ENCODE measurements around the gene ARMC2.

The ARMC2 gene

GRCh38 chr6:109008054-109008453 is 159.8 kb downstream of the ARMC2 start:
- DNase-seq (ENCODE audit: low read depth) = no peak
- no peak for TF ChIP-seq CTCF (IDR thresholded peaks at IDR 0.05; ENCODE audit: low read depth, low read length, missing control alignments)
- in situ Hi-C loops (cut with HindIII; ENCODE audit: low sequenced_read_pairs) = no loop called here
- peak overlapping the region; percentile 90 for H3K4me3 ChIP-seq (ENCODE audit: low read depth, low read length)

- DNase-seq (ENCODE audit: low read depth) = no peak
- peak overlapping the region; percentile 90 for H3K4me3 ChIP-seq (ENCODE audit: low read depth, low read length)
- no peak for TF ChIP-seq CTCF (IDR thresholded peaks at IDR 0.05; ENCODE audit: low read depth, low read length, missing control alignments)
- in situ Hi-C loops (cut with HindIII; ENCODE audit: low sequenced_read_pairs) = no loop called here
These were observed 160.5 kb downstream of the ARMC2 start for GRCh38 chr6:109008537-109009235.

- no peak for TF ChIP-seq CTCF (IDR thresholded peaks at IDR 0.05; ENCODE audit: low read depth, low read length, missing control alignments)
- H3K4me3 ChIP-seq (ENCODE audit: low read depth, low read length) = peak overlapping the region; percentile 90
- peak; percentile 38 for DNase-seq (ENCODE audit: low read depth)
- in situ Hi-C loops (cut with HindIII; ENCODE audit: low sequenced_read_pairs) = no loop called here
These were observed 161.2 kb downstream of the ARMC2 start for GRCh38 chr6:109009236-109009961.

- TF ChIP-seq CTCF (IDR thresholded peaks at IDR 0.05; ENCODE audit: low read depth, low read length, missing control alignments) = no peak
- H3K4me3 ChIP-seq (ENCODE audit: low read depth, low read length) = peak overlapping the region; percentile 90
- in situ Hi-C loops (cut with HindIII; ENCODE audit: low sequenced_read_pairs) = no loop called here
- no peak for DNase-seq (ENCODE audit: low read depth)
These were observed 161.9 kb downstream of the ARMC2 start for GRCh38 chr6:109009962-109010704.

- no peak for DNase-seq (ENCODE audit: low read depth)
- in situ Hi-C loops (cut with HindIII; ENCODE audit: low sequenced_read_pairs) = no loop called here
- H3K4me3 ChIP-seq (ENCODE audit: low read depth, low read length) = no peak overlapping the region
- TF ChIP-seq CTCF (IDR thresholded peaks at IDR 0.05; ENCODE audit: low read depth, low read length, missing control alignments) = no peak
These were observed 162.5 kb downstream of the ARMC2 start for GRCh38 chr6:109010705-109011102.

GRCh38 chr6:109013656-109014305 is 165.6 kb downstream of the ARMC2 start:
- in situ Hi-C loops (cut with HindIII; ENCODE audit: low sequenced_read_pairs) = no loop called here
- TF ChIP-seq CTCF (IDR thresholded peaks at IDR 0.05; ENCODE audit: low read depth, low read length, missing control alignments) = no peak
- H3K4me3 ChIP-seq (ENCODE audit: low read depth, low read length) = no peak overlapping the region
- no peak for DNase-seq (ENCODE audit: low read depth)

Data from astrocyte of the cerebellum (primary cell).